GM12878 (cell line): ENCODE results near the gene OR10G3. TPM values are rescaled to one million over a fixed set of nuclear protein-coding genes. Genes with fewer than 3 reads are reported as not detected.

Experiments used
- ATAC-seq: fragments of 200-7000 bp; cut with Tn5 transposase; 3 replicates; pipeline ENCODE4 v1.9.1; 2020; ENCODE audit warnings: mild to moderate bottlenecking, moderate library complexity
- BruUV-seq: library from RNA; stranded (reverse); fragments of 400-500 nt; replicated peaks from 2 replicates; lab custom pipeline; 2021; lab: Mats Ljungman, UMichigan
- CTCF ChIA-PET: fragments of 300-600 bp; sonication (Branson Sonifier 250); formaldehyde crosslinking; extraction: SDS; loops from one replicate; lab custom pipeline; 2021; ENCODE audit warnings: inconsistent platforms; lab: Yijun Ruan, JAX
- POLR2A ChIA-PET: fragments of 350-600 bp; formaldehyde crosslinking; extraction: SDS; loops from one replicate; lab custom pipeline; 2021; ENCODE audit warnings: inconsistent platforms; lab: Charles Lee
- RAD21 ChIA-PET: fragments of 300-600 bp; sonication (Branson Sonifier 250); formaldehyde crosslinking; loops from one replicate; lab custom pipeline; 2023; ENCODE audit warnings: antibody characterized with exemption; ENCODE audit not compliant: unreplicated experiment; lab: Charles Lee
- SMC1A ChIA-PET: fragments of 300-600 bp; sonication (Branson Sonifier 250); formaldehyde crosslinking; loops from one replicate; lab custom pipeline; 2023; ENCODE audit not compliant: unreplicated experiment, uncharacterized antibody; lab: Charles Lee
- DNase-seq: peaks from one replicate; pipeline ENCODE4 v3.0.0-alpha.2; 2011; ENCODE audit warnings: low read depth, low spot score
- FAIRE-seq: peaks from 3 replicates; lab custom pipeline; 2011; peaks lifted over from hg19 to GRCh38; lab: Jason Lieb, UNC
- H2AFZ ChIP-seq: 2 replicates; pipeline ENCODE4 v1.6.0; 2011; ENCODE audit warnings: low read depth, low read length, control low read depth; ENCODE audit not compliant: control insufficient read depth
- H3K27ac ChIP-seq: 2 replicates; pipeline ENCODE4 v1.5.1; 2011; ENCODE audit warnings: control low read depth; ENCODE audit not compliant: control insufficient read depth, insufficient read depth
- H3K27me3 ChIP-seq, 2 experiments: replicated peaks in 1 of 2; 2 replicates each; pipeline versions ENCODE4 v1.6.0 to v1.6.1; 2011; ENCODE audit warnings: low read length in 1 of 2; ENCODE audit not compliant: control insufficient read depth in 2 of 2, insufficient read depth in 2 of 2
- H3K36me3 ChIP-seq, 2 experiments: 2 replicates each; pipeline ENCODE4 v1.5.1; 2011; ENCODE audit warnings: low read length in 1 of 2; ENCODE audit not compliant: control insufficient read depth in 2 of 2, insufficient read depth in 2 of 2
- H3K4me1 ChIP-seq: 2 replicates; pipeline ENCODE4 v1.6.1; 2011; ENCODE audit warnings: mild to moderate bottlenecking, low read length, moderate library complexity, mixed read lengths; ENCODE audit not compliant: control insufficient read depth, insufficient read depth
- H3K4me2 ChIP-seq: 2 replicates; pipeline ENCODE4 v1.6.0; 2011; ENCODE audit warnings: control low read depth; ENCODE audit not compliant: control insufficient read depth, insufficient read depth
- H3K4me3 ChIP-seq: fragments of 200-600 bp; sonication (generic); 2 replicates; pipeline ENCODE4 v1.5.1; 2016
- H3K79me2 ChIP-seq: 2 replicates; pipeline ENCODE4 v1.6.0; 2011; ENCODE audit warnings: low read length; ENCODE audit not compliant: control insufficient read depth, insufficient read depth
- H3K9ac ChIP-seq: 2 replicates; pipeline ENCODE4 v1.8.0; 2011; ENCODE audit warnings: low read length, control low read depth, mixed read lengths; ENCODE audit not compliant: control insufficient read depth, insufficient read depth
- H3K9me3 ChIP-seq: replicated peaks from 3 replicates; pipeline ENCODE4 v1.5.1; 2011; ENCODE audit warnings: mild to moderate bottlenecking, low read length; ENCODE audit not compliant: control insufficient read depth, insufficient read depth
- H4K20me1 ChIP-seq: 2 replicates; pipeline ENCODE4 v1.6.0; 2011; ENCODE audit not compliant: control insufficient read depth, insufficient read depth
- CBX5 ChIP-seq: sonication (generic); IDR thresholded peaks from 2 replicates; pipeline ENCODE4 v1.6.1; 2016; ENCODE audit warnings: low read depth, moderate library complexity, mild to moderate bottlenecking, inconsistent platforms
- EED ChIP-seq: sonication (generic); IDR thresholded peaks from 2 replicates; pipeline ENCODE4 v1.6.1; 2016; ENCODE audit warnings: antibody characterized with exemption, low read depth
- FOXM1 ChIP-seq: IDR thresholded peaks from 2 replicates; pipeline ENCODE4 v1.6.1; 2012; ENCODE audit warnings: low read depth, mild to moderate bottlenecking, inconsistent platforms, low read length, moderate library complexity
- POLR2A ChIP-seq: IDR thresholded peaks from 2 replicates; pipeline ENCODE4 v1.6.1; 2011; ENCODE audit warnings: low read depth, mild to moderate bottlenecking, low read length
- RELA ChIP-seq: fragments of 450-650 bp; IDR thresholded peaks from 2 replicates; pipeline ENCODE4 v1.8.0; 2014; ENCODE audit warnings: borderline replicate concordance; ENCODE audit not compliant: partially characterized antibody
- REST ChIP-seq: IDR thresholded peaks from 2 replicates; pipeline ENCODE4 v1.6.1; 2012; ENCODE audit warnings: mild to moderate bottlenecking, low read depth, low read length
- SIN3A ChIP-seq: IDR thresholded peaks from 2 replicates; pipeline ENCODE4 v1.6.1; 2012; ENCODE audit warnings: low read depth, low read length, improper control_type of control experiment
- SIX5 ChIP-seq: IDR thresholded peaks from 2 replicates; pipeline ENCODE4 v1.6.1; 2011; ENCODE audit warnings: mild to moderate bottlenecking, low read depth, low read length, moderate library complexity; ENCODE audit not compliant: severe bottlenecking
- TCF7 ChIP-seq: IDR thresholded peaks from 2 replicates; pipeline ENCODE4 v1.6.1; 2014; ENCODE audit warnings: antibody characterized with exemption, borderline replicate concordance
- YY1 ChIP-seq: IDR thresholded peaks from 2 replicates; pipeline ENCODE4 v1.6.1; 2011; ENCODE audit warnings: low read depth, mild to moderate bottlenecking, low read length
- ZZZ3 ChIP-seq: IDR thresholded peaks from 2 replicates; pipeline ENCODE4 v1.6.1; 2011; ENCODE audit warnings: low read depth; ENCODE audit not compliant: control insufficient read depth, insufficient read length
- WGBS: methylation state at CpG from one replicate; pipeline ENCODE4 v1.1.6; 2016; ENCODE audit warnings: low lambda C conversion rate; ENCODE audit not compliant: insufficient replicate concordance, insufficient coverage; ENCODE audit errors: missing lambda C conversion rate; 5-methylcytosine and 5-hydroxymethylcytosine counted together
- in situ Hi-C: fragments of 300-500 bp; cut with MboI; formaldehyde crosslinking; loops from 9 replicates; pipeline ENCODE4 v1.14.3; 2018; ENCODE audit warnings: mixed read lengths
- intact Hi-C: fragments of 100-400 bp; cut with micrococcal nuclease; formaldehyde crosslinking; loops from one replicate; pipeline ENCODE4 v1.14.2; 2022; ENCODE audit not compliant: unreplicated experiment
- polyA plus RNA-seq, 11 experiments: library from polyadenylated mRNA; depleted of rRNA in 4 of 11; unstranded in 6 of 11; stranded (reverse) in 5 of 11; fragments of >200 nt; fragmentation: Nextera tagmentation in 4 of 11; fragmentation: Illumina TruSeq in 1 of 11; extraction: Ambion mirVana in 4 of 11; extraction: Trizol in 1 of 11; gene quantifications; 1 replicate in 1 of 11; 2 replicates in 10 of 11; pipeline versions ENCODE4 v1.2.1 to v1.2.3, GENCODE V29; 2011 to 2016; ENCODE audit warnings: inconsistent platforms in 2 of 11, missing spikeins in 2 of 11, low read depth in 1 of 11
- total RNA-seq, 4 experiments: library from RNA; depleted of rRNA in 3 of 4; stranded (reverse); fragments of >200 nt in 3 of 4; fragmentation: Illumina TruSeq in 1 of 4; extraction: Trizol in 1 of 4; gene quantifications; 2 replicates each; pipeline versions ENCODE4 v1.2.1 to v1.2.3, GENCODE V29; 2013 to 2021
- TF ChIP-seq, protein P1 (sequence below): fragments of 150-350 bp; IDR thresholded peaks from 2 replicates; pipeline ENCODE4 v1.6.1; 2016; ENCODE audit warnings: low read depth, low read length

Gene OR10G3
- total and polyA plus RNA-seq, 10 of the 15 experiments (the other 5 are each of a cell fraction or from before 2014, with no cell fraction given): not detected

- ChIA-PET CTCF (no interaction called here), POLR2A (no interaction called here)
- H4K20me1 ChIP-seq: no peaks in the 10 kb centered on the region
- H3K4me1 ChIP-seq: no peaks in the 10 kb centered on the region
- H3K27me3 ChIP-seq: no peaks in the 10 kb centered on the region
- H3K4me2 ChIP-seq: no peak overlapping the region
- intact Hi-C loops: no loop called here
- 45% methylated on average over 6 of the region's 6 CpGs for WGBS
- no peaks in the 10 kb centered on the region for H3K36me3 ChIP-seq
- H3K4me3 ChIP-seq: no peak overlapping the region
- DNase-seq: no peak
- H3K9me3 ChIP-seq: no peaks in the 10 kb centered on the region
- H3K79me2 ChIP-seq: no peaks in the 10 kb centered on the region
- no peak for TF ChIP-seq ZZZ3
- TF ChIP-seq, protein P1, sequence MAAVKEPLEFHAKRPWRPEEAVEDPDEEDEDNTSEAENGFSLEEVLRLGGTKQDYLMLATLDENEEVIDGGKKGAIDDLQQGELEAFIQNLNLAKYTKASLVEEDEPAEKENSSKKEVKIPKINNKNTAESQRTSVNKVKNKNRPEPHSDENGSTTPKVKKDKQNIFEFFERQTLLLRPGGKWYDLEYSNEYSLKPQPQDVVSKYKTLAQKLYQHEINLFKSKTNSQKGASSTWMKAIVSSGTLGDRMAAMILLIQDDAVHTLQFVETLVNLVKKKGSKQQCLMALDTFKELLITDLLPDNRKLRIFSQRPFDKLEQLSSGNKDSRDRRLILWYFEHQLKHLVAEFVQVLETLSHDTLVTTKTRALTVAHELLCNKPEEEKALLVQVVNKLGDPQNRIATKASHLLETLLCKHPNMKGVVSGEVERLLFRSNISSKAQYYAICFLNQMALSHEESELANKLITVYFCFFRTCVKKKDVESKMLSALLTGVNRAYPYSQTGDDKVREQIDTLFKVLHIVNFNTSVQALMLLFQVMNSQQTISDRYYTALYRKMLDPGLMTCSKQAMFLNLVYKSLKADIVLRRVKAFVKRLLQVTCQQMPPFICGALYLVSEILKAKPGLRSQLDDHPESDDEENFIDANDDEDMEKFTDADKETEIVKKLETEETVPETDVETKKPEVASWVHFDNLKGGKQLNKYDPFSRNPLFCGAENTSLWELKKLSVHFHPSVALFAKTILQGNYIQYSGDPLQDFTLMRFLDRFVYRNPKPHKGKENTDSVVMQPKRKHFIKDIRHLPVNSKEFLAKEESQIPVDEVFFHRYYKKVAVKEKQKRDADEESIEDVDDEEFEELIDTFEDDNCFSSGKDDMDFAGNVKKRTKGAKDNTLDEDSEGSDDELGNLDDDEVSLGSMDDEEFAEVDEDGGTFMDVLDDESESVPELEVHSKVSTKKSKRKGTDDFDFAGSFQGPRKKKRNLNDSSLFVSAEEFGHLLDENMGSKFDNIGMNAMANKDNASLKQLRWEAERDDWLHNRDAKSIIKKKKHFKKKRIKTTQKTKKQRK: no peak
- no peak for TF ChIP-seq SIN3A
- no peak for TF ChIP-seq EED
- no peak for TF ChIP-seq TCF7
- TF ChIP-seq SIX5: no peak
- TF ChIP-seq YY1: no peak
- no peak for TF ChIP-seq RELA
- no peak for TF ChIP-seq CBX5
- TF ChIP-seq POLR2A: no peak
- TF ChIP-seq FOXM1: no peak
- TF ChIP-seq REST: no peak
- TF ChIP-seq, all 136 proteins: peak for 0
- in situ Hi-C loops: no loop called here
- Histone ChIP-seq H3K9ac (no peak overlapping the region), H2AFZ (no peak overlapping the region), H3K27ac (no peak overlapping the region)
- no peak for FAIRE-seq
- RAD21 ChIA-PET: no interaction called here
- ATAC-seq: no peak
- no TSS peak for BruUV-seq
- SMC1A ChIA-PET: no interaction called here
Observed at GRCh38 chr14:21575661-21576060, 4.2 kb downstream of the OR10G3 start.
